ENCODE results near the gene GALNT14. TPM values are rescaled to one million over a fixed set of nuclear protein-coding genes. Genes with fewer than 3 reads are reported as not detected.

The GALNT14 gene
- total and polyA plus RNA-seq, 2 of the 8 experiments (the other 6 are each of a cell fraction or from before 2014, with no cell fraction given) = 13.0 to 13.7 TPM

DNA sequence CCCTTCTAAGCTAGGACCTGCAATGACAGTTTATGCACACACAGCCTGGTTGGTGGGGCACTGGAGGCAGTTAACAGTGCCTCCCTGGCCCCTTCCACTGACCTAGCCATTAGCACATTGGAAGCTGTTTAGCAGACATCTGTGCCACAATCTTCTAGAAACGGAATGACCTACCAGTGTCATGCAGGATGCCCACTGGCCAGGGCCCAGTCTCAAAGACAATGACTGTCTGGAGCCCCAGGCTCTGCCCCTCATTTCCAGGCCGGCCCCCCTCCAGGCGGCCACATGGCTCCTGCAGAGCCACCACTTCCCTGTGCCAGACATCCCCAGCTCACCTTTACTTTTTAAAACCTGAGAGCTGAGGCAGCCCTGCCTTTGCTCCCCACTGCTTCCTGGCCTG lies 207.5 kb downstream of the GALNT14 start (continued):
- no peak for TF ChIP-seq RAD21 (IDR thresholded peaks at IDR 0.05 in 1 of 2, conservative IDR thresholded peaks at IDR 0.05 in 1 of 2; ENCODE audit: low read depth in 2 of 2, low read length in 2 of 2)
- no peak for TF ChIP-seq ASH2L (IDR thresholded peaks at IDR 0.05; ENCODE audit: low read length)

All from H1 (cell line).